ENCODE data around the gene SUSD6. TPM values are rescaled to one million over a fixed set of nuclear protein-coding genes. Genes with fewer than 3 reads are reported as not detected.
"Not testable (repeated sequence)": the region's sequence is repeated elsewhere in the genome, so short reads cannot be mapped to it uniquely, and the experiment has no call there.

Gene SUSD6
- total RNA-seq, 1 donor from 2014 or later = 4.9 TPM

DNA sequence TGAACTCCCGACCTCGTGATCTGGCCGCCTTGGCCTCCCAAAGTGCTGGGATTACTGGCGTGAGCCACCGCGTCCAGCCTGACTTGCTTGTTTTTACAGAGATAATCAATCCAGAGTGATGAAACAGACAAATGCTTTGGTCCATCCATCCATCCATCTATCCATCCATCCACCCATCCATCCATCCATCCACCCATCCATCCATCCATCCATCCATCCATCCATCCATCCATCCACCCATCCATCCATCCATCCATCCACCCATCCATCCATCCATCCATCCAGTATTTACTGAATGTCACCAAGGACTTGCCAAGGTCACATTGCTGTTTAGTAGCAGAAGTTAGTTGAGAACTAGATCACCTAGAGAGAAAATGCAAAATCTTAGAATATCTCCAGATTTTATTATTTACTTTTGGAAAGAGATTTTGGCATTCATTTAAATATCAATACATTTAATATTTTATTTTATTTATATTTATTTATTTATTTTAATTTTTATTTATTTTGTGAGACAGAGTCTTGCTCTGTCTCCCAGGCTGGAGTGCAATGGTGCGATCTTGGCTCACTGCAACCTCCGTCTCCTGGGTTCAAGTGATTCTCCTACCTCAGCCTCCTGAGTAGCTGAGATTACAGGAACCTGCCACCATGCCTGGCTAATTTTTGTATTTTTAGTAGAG lies 120.7 kb downstream of the SUSD6 start:
- FAIRE-seq; DNase-seq (ENCODE audit: low spot score in 2 of 2): not testable (repeated sequence)

DNA sequence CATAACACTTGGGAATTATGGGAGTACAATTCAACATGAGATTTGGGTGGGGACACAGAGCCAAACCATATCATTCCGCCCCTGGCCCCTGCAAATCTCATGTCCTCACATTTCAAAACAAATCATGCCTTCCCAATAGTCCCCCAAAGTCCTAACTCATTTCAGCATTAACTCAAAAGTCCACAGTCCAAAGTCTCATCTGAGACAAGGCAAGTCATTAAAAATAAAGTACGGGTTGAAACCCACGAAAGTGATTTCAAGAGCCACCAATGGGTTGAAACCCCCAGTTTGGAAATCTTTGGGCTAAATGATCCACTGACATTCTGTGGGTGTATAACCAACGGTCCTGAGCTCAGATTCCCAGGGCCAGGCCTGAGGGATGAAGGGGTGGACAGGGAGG lies 125.0 kb downstream of the SUSD6 start:
- not testable (repeated sequence) for DNase-seq (ENCODE audit: low spot score in 2 of 2); FAIRE-seq

DNA sequence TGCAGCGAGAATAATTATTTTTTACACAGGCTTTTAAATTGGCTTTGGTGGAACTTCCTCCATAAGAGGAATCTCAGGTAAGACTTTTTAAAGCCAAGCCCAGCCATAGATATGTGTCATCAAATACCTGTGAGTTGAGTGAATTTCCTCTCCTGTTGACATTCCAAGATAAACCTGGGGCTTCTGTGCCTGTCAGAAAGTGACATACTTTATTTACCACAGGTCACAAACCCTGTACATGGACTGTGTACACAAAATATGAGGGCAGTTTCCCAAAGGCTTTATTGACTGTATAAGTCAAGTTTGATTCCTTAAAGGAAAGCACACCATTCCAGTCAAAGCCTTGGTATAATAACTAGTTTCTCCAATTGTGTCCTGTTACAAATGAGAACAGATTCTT lies 129.7 kb downstream of the SUSD6 start:
- FAIRE-seq (no peak), DNase-seq (ENCODE audit: low spot score in 2 of 2) (no peak)

DNA sequence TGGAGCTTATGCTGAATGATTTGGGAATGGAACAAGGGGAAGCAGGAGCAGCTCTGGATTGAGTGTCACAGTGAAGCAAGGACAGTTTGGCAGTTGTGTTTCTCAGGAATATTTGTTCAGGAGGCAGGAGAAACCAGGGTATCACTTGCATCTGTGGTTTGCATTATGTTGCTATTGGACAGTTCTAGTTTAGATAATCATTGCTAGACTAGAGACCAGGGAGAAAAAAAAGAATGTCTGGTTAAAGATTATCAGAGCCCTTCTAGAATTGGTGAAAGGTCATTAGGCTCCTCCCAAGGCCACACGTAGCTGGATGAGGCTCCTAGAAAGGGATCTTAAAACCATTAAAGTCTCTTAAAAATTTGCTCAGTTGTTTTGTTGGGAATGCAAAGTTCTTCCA lies 138.6 kb downstream of the SUSD6 start:
- FAIRE-seq = no peak

DNA sequence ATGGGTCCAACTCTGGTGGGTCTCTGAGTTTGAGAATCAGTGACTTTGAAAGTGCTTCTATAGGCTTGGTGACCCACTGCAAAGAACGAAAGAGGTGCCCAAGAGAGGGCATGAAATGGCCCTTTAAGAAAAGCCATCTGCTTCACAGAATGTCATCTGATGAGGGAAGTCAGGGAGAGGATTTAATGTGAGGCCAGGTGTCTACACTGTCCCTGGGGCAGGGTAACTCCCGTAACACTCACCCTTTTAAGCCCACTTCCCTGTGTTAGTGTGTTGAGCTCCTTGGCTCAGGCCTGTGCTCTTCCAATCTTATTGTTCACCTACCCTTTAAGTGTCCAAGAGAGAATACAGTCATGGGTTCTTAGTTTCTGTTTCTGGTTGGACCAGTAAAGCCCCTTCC lies 139.1 kb downstream of the SUSD6 start:
- DNase-seq (ENCODE audit: low spot score in 2 of 2) = no peak
- no peak for FAIRE-seq

More for the DNA sequence above, 138.6 kb downstream of the SUSD6 start:
- DNase-seq (ENCODE audit: low spot score in 2 of 2) = no peak

DNA sequence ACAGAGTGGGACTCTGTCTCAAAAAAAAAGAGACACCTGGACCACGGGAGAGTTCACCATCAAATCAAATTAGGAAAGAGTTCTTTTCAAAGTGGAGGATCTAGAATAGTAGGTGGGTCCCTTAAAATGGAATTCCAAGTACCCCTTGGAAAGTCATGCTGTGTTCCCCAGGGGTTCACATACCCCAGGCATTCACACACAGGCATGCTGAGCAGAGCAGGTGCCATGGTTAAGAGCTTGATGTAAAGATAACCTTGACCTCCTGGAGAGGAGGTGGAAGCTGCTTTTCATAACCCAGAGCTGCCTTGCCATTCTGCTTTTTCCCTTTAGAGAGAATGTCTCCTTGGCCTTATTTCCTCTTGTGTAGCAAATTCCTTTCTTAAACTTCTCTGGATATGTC lies 141.4 kb downstream of the SUSD6 start:
- FAIRE-seq (no peak), DNase-seq (ENCODE audit: low spot score in 2 of 2) (no peak)

DNA sequence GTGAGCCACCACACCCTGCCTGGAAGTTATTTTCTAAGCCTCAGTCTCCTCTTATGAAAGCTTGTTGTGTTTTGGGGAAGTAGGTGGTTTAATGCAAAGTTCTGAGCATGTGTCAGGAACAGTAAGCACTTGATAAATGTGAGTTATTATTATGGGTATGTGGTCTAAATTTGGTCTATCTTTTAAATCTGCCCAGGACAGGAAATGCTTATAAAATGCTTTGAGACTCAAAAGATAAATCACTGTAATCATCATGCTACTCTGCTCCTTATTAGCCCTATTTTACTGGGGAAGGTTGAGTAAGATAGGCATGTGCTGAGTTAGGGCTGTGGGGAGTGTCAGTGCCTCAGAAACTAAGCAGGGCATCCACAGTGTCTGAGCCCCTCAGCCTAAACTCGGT lies 142.5 kb downstream of the SUSD6 start:
- DNase-seq (ENCODE audit: low spot score in 2 of 2) (no peak), FAIRE-seq (no peak)

- no peak for DNase-seq (ENCODE audit: low spot score in 2 of 2)
- FAIRE-seq = no peak
Measured at GRCh38 chr14:69754487-69754886, 143.1 kb downstream of the SUSD6 start.

- FAIRE-seq = no peak
- DNase-seq (ENCODE audit: low spot score in 2 of 2) = no peak
Measured at GRCh38 chr14:69755296-69755695, 143.9 kb downstream of the SUSD6 start.

- no peak for DNase-seq (ENCODE audit: low spot score in 2 of 2)
- FAIRE-seq = no peak
Measured at GRCh38 chr14:69755784-69756183, 144.4 kb downstream of the SUSD6 start.

- no peak for DNase-seq (ENCODE audit: low spot score in 2 of 2)
- no peak for FAIRE-seq
Measured at GRCh38 chr14:69756298-69756697, 144.9 kb downstream of the SUSD6 start.

DNA sequence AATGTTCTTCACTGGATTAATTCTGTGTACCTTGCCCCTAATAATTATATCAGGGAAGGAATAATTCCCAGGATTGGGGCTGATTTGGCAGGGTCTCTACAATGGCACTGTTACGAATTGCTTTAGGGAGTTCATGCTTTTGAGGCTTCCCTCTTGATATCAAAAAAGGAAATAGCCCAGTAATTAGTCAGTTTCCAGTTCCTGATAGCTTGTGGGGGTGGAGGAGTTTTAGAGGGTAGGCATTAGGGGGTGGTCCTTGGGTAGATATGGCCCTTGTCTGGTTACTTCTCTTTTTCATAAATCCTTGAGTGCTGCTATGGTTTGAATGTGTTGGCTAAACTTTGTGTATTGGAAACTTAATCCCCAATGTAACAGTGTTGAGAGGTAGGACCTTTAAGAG lies 149.4 kb downstream of the SUSD6 start:
- DNase-seq (ENCODE audit: low spot score in 2 of 2) = no peak
- no peak for FAIRE-seq

GRCh38 chr14:69763761-69764510 lies 152.5 kb downstream of the SUSD6 start:
- DNase-seq (ENCODE audit: low spot score in 2 of 2) (no peak), FAIRE-seq (no peak)

Other genes with a start within 250 kb of the SUSD6 start
- 106 TPM for gene ERH, start 213.3 kb upstream of the SUSD6 start, total RNA-seq
- gene SLC39A9, start 212.9 kb upstream of the SUSD6 start, total RNA-seq = 118 TPM
- gene PLEKHD1, start 126.9 kb upstream of the SUSD6 start, total RNA-seq = 0.41 TPM
- gene CCDC177, start 36.7 kb upstream of the SUSD6 start, total RNA-seq = 4.5 TPM
- 120 TPM for gene SRSF5, start 155.5 kb downstream of the SUSD6 start, total RNA-seq
- gene SLC10A1, start 185.6 kb downstream of the SUSD6 start, total RNA-seq = not detected

Measured in frontal cortex (tissue), 4 donors.